Right ventricle myocardium inferior (tissue), 1 donor: Measurements from ENCODE around the gene ZDHHC20. TPM values are rescaled to one million over a fixed set of nuclear protein-coding genes. Genes with fewer than 3 reads are reported as not detected.
A peak's percentile ranks its signal among the peaks of the same experiment; 100 is the strongest.

Experiments used
- ATAC-seq: fragments of 200-7000 bp; cut with Tn5 transposase; one replicate; pipeline ENCODE4 v1.9.1; 2020; ENCODE audit warnings: mild to moderate bottlenecking, moderate library complexity
- DNase-seq: peaks from one replicate; pipeline ENCODE4 v3.0.0; 2021; ENCODE audit errors: missing footprints
- intact Hi-C: fragments of 100-400 bp; cut with DNase I; formaldehyde crosslinking; loops from one replicate; pipeline ENCODE4 v1.11.0; 2022
- total RNA-seq: library from RNA; stranded (reverse); fragmentation: NEBNext Ultra II Directional; extraction: Animal tissue kit (Norgen Biotek cat#: 25700); gene quantifications from one replicate; pipeline ENCODE4 v1.2.1, GENCODE V29; 2021
- donor health status: DM: no; HTN: yes; CAD: no; lungs with severe emphysema.

ZDHHC20 gene
- total RNA-seq, 1 donor from 2014 or later: 14.6 TPM

DNA sequence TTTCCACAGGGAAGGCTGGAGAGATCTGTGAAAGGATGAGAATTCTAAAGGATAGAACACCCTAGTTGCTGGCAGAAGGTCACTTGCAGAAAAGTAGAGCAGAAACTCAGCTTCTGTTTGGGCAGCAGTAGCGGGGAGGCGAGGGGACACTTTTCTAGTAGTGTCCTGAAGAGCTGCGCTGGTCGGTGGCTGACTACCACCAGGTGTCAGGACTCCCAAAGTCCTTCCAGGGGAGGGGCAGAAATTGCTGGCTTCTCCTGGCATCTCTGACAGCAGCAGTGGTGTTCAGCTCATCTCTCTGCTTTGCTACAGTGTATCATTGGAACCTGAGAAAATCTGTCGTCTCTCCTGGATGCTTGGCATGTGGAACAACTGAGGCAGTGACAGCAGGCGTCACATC is 120.9 kb downstream of the ZDHHC20 start:
- intact Hi-C loops: no loop called here
- DNase-seq (no peak), ATAC-seq (no peak)

DNA sequence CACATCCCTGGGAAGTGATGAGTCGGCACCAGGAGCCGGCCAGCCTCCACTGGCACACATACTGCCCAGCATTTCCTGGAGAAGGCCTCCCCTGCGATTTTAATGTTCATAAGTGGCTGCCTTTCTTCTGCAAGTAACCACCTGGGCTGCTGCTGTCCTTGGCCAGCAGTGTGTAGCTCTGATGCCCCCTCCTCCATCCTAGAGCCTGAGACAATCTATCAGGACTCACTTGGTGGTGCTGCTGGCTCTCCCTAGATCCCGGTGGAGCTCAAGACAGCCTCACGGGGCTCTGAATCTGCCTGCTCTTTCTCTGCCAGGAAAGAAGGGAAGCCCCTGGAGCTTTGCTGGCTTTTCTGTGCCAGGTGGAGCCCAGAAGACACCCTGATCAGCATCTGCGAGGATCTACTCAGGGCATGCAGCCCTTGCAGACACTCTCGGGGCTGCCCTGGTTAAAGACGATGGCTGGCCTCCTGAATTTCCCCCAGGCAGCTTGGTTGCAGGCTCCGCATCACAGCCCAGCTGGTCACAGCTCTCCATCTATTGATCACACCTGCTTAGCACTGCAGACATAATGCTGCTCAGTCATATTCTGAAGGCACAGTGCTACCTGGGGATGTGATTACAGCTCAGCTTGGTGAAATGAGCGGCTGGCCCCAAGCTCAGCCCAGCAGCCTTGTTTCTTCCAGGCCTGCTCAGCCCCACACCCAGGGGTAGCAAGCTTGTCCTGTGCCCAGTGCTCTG is 122.3 kb downstream of the ZDHHC20 start:
- DNase-seq: no peak
- no peak for ATAC-seq
- intact Hi-C loops: no loop called here

- DNase-seq (no peak), ATAC-seq (no peak)
- intact Hi-C loops: no loop called here
These were observed 125.9 kb downstream of the ZDHHC20 start for GRCh38 chr13:21333186-21333585.

DNA sequence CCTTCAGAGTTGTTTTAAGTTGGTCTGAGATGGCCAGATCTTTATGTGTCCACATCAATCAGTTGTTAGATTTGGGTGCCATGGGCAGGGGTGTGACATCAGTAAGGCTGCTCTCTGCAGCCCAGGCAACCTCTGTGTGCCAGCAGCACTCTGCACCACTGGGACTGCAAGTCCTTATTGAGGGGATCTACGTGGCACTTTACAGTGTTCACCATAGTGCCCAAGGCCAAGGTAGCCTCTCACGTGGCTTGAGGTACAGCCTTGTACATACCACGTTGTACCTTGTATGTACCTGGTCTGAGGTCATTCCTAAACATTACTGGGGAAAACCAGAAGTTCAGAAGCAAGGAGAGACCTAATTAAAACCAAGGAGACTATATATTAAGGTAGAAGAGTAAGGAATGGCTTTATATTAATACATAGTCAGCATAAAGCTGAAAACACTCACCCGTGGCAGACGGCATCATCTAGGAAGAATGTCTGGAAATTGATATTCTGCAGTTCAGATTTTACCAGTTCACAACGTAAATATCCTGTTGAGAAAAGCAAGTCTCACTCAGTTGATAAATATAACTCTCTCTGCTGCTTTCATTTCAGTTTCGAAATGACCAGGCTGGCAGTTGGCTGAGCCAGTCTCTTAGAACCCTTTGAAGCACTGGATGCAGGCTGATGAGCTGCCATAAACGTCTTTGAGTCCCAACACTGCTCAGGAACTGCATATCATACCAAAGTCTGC is 128.8 kb downstream of the ZDHHC20 start:
- intact Hi-C loops: no loop called here
- ATAC-seq: no peak
- DNase-seq: no peak

GRCh38 chr13:21328836-21329477 is 130.1 kb downstream of the ZDHHC20 start:
- intact Hi-C loops: no loop called here
- no peak for ATAC-seq
- no peak for DNase-seq

GRCh38 chr13:21328201-21328600 is 130.9 kb downstream of the ZDHHC20 start:
- intact Hi-C loops: no loop called here
- no peak for DNase-seq
- ATAC-seq: no peak

DNA sequence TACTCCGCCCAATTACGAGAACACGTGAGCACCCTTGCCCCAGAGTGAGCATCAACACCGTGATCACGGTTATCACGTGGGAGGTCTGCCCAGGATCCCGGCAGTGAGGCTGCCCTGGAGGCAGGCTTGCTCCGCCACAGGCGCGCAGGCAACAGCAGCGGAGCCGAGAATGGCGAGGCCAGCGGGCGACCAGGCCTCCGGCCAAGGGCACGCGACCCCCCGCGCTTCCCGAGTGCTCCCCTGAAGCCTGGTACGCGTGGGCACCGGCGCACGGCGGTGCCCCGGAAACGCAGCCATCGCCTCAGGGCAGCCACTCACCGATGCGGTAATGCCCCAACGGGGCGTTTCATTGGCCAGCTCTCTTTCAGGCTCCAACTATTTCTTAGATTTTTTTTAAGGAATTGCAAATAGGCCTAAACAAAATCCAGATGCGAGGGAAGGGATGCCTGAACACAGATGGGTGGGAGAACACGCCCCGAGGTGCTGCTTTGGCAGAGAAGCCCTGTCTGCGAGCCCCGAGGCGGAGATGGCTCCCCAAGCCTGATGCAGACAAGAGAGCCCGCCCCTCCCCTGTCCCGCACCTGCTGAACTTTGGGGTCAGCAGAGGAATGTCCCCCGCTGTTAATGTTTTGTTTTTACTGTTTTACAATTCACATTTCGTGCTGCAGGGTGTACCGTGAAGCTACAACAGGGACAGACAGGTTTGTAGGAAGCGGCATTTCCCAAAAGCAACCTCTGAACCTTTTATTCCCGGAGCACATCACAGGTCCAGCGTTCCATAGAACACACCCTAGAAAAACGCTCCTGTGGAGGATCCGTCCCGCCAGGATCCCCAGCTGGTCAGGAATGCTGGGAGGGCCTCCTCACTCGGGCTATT is 132.7 kb downstream of the ZDHHC20 start:
- ATAC-seq: peak; percentile 60
- DNase-seq: no peak
- intact Hi-C loops: no loop called here

- intact Hi-C loops: no loop called here
- ATAC-seq (no peak), DNase-seq (no peak)
These were observed 134.3 kb downstream of the ZDHHC20 start for GRCh38 chr13:21324803-21325202.

DNA sequence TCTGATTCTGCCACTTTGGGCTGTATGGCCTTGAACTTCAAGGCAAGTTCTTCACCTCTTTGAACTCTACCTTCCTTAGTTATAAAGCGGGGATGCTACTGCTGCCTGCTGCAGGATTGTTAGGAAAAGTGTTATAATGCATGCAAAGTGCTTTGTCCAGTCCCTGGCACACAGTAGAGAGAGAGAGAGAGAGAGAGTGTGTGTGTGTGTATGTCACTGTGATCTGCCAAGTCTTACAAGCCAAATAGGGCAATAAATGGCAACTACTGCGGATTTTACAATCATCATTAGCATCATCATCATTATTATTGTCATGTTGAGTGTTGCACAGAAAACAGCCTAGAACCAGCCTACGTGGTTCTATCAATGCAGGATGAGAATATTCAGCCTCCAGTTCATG is 136.1 kb downstream of the ZDHHC20 start:
- DNase-seq (no peak), ATAC-seq (no peak)
- intact Hi-C loops: no loop called here

Other genes with a start within 250 kb of the ZDHHC20 start
- 60.7 TPM for gene MICU2, start 144.9 kb upstream of the ZDHHC20 start, total RNA-seq
- gene FGF9, start 211.8 kb upstream of the ZDHHC20 start, total RNA-seq: 12.6 TPM